Breast epithelium (tissue), 3 donors: ENCODE results near the gene RPUSD3.

Source experiments
- CTCF ChIP-seq, 3 donors: fragments of 450-650 bp; IDR thresholded peaks; one replicate each; pipeline ENCODE4 v1.5.1; 2016 to 2017; ENCODE audit warnings: antibody characterized with exemption in 3 of 3, mild to moderate bottlenecking in 3 of 3, moderate library complexity in 3 of 3
- POLR2A ChIP-seq: fragments of 450-650 bp; IDR thresholded peaks from one replicate; pipeline ENCODE4 v1.6.1; 2016; ENCODE audit warnings: antibody characterized with exemption, mild to moderate bottlenecking, moderate library complexity

GRCh38 chr3:9879830-9880549 is 36.2 kb upstream of the RPUSD3 start, which contains the start of gene CIDEC:
- no peak for TF ChIP-seq CTCF (IDR thresholded peaks at IDR 0.05)
- no peak for TF ChIP-seq POLR2A
